PC-9 (cell line): ENCODE results near the gene ARRB1.

ENCODE experiments used
- CTCF ChIP-seq: fragments of 200-600 bp; sonication (generic); conservative IDR thresholded peaks from 2 replicates; pipeline ENCODE4 v1.6.1; 2017; ENCODE audit warnings: mixed run types, antibody characterized with exemption, mild to moderate bottlenecking, moderate library complexity
- EZH2 ChIP-seq: fragments of 200-600 bp; sonication (generic); IDR thresholded peaks from 2 replicates; pipeline ENCODE4 v1.8.0; 2017; ENCODE audit warnings: antibody characterized with exemption, low read depth

DNA sequence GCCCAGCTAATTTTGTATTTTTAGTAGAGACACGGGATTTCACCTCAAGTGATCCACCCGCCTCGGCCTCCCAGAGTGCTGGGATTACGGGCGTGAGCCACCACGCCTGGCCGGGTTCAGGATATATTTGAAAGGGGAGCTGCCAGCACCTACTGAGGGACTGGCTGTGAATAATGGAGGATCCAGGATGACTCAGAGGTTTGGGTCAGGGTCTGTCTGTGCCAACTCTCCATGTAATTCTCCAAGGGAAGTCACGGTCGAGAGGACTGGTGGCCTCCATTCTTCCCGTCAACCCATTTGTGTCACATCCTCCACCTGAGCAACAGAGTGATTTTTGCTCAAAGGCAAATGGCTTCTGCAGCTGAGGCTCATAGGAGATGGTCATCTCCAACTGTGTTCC lies 3.6 kb upstream of the ARRB1 start:
- no peak for TF ChIP-seq CTCF
- TF ChIP-seq EZH2: no peak
